Coronary artery (tissue), 2 donors: ENCODE data around the gene TMC4.

Experiments used
- DNase-seq: peaks from one replicate; pipeline ENCODE4 v3.0.0-alpha.2; 2017; ENCODE audit warnings: low spot score
- H3K27ac ChIP-seq, 2 donors: fragments of 200-600 bp; sonication (generic); one replicate each; pipeline ENCODE4 v1.5.1; 2016 to 2019
- H3K4me3 ChIP-seq: fragments of 200-600 bp; sonication (generic); 2 replicates; pipeline ENCODE4 v1.5.1; 2016; ENCODE audit warnings: mild to moderate bottlenecking, moderate library complexity
- TF ChIP-seq, protein P1 (sequence below): fragments of 200-600 bp; sonication (generic); IDR thresholded peaks from one replicate; pipeline ENCODE4 v1.5.1; 2019; ENCODE audit warnings: antibody characterized with exemption

TMC4 gene

DNA sequence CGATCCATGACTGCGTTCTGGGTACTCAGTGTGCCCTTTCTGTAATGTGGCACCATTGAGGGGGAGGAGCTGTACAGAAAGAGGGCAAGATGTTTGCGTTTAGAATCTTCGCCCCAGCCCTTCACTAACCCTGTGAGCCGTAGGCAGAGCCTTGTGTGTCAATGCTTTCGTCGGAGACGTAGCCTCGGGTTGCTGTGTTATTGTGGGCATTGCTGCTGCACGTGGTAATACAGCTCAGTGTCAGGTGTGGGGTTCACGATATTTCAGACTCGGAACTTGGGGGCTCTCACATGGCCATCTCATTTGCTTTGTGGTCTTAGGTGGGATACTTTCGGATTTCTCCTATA, 33.8 kb upstream of the TMC4 start:
- peak overlapping the region in 1 of 2 donors; percentile 78 for H3K27ac ChIP-seq
- TF ChIP-seq, protein P1, sequence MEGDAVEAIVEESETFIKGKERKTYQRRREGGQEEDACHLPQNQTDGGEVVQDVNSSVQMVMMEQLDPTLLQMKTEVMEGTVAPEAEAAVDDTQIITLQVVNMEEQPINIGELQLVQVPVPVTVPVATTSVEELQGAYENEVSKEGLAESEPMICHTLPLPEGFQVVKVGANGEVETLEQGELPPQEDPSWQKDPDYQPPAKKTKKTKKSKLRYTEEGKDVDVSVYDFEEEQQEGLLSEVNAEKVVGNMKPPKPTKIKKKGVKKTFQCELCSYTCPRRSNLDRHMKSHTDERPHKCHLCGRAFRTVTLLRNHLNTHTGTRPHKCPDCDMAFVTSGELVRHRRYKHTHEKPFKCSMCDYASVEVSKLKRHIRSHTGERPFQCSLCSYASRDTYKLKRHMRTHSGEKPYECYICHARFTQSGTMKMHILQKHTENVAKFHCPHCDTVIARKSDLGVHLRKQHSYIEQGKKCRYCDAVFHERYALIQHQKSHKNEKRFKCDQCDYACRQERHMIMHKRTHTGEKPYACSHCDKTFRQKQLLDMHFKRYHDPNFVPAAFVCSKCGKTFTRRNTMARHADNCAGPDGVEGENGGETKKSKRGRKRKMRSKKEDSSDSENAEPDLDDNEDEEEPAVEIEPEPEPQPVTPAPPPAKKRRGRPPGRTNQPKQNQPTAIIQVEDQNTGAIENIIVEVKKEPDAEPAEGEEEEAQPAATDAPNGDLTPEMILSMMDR, result no peak
- no peak for DNase-seq
- H3K4me3 ChIP-seq, result no peak overlapping the region

DNA sequence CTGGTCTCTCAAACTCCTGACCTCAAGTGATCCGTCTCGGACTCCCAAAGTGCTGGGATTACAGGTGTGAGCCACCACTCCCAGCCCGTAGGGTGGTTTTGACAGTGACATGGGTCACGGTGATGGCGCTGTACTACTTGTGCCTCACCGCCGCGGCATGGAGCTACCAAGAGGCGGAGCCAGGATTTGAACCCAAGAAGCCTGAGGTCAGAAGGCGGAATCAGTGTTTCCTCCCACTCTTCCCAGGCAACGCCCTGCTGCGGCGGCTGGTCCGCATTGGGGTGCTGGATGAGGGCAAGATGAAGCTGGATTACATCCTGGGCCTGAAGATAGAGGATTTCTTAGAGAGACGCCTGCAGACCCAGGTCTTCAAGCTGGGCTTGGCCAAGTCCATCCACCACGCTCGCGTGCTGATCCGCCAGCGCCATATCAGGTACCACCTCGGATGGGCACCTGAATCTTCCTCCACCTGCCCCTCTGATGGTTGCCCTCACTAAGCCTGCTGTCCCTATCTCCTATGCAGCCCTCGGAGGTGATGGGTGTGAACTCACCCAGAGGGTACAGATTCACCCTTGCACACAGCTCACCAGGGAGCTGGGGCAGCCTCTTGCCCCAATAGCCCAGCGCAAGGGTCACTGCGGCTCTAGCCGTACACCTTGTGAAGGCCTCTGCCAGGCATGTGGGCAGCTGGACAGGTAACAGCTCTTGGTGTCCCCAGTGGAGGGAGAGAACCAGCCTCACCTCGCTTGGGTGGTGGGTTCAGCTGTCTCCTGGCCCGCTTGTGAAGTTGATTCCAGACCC, 33.3 kb upstream of the TMC4 start:
- TF ChIP-seq, protein P1, result no peak
- Histone ChIP-seq H3K27ac (peak overlapping the region in 1 of 2 donors; percentile 78), H3K4me3 (no peak overlapping the region)
- no peak for DNase-seq

DNA sequence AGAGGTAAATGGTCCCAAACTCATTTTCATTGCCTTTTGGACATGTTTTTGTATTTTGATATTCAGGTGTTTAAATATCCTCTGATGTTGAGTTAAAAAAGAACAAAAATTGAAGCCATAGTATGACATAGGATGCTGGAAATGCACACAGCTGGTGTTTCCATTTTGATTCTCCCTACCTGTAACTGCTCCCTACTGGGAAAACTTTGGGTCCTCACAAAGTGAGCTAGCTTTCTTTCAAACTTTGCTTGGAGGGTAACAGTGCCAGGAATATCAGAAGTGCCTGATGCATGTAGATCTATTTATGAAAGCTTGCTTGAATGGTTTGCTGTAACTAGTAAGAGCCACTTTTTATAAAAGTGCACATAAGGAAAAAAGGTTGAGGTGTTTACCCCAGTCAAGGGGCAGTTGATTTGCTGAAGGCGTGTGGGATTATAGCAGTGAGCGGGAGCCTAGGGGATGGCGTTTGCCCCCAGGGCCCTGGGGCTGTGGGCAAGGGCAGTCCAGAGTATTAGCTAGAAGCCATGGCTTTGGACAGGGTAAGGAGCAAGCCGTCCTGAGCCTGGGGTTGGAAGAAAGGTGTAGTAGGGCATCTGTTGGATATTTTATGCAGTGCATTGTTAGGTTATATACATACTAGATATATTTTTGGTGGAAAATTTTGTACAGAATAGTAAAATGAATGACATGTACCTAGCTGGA, 32.0 kb upstream of the TMC4 start:
- Histone ChIP-seq H3K4me3 (peak overlapping the region; percentile 2), H3K27ac (no peak overlapping the region)
- no peak for DNase-seq
- TF ChIP-seq, protein P1, result no peak

DNA sequence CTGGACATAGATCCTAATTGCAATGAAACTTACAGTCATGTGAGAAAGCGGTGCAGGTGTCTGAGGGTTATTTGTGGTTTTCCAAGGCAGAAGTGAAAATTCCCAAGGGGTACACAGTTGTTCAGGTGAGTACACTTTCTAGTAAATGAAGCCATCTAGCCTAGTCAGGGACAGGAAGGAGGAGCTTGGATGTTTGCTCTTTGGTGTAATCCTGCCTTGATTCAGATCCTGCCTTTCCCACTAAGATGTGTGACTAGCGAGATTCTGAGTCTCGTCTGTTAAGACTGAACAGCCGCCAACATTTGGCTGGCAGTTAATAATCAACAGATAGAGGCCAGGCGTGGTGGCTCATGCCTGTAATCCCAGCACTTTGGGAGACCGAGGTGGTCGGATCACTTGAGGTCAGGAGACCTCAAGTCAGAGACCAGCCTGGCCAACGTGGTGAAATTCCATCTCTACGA, 30.2 kb upstream of the TMC4 start:
- H3K27ac ChIP-seq, result no peak overlapping the region
- peak overlapping the region; percentile 80 for H3K4me3 ChIP-seq
- DNase-seq, result no peak

DNA sequence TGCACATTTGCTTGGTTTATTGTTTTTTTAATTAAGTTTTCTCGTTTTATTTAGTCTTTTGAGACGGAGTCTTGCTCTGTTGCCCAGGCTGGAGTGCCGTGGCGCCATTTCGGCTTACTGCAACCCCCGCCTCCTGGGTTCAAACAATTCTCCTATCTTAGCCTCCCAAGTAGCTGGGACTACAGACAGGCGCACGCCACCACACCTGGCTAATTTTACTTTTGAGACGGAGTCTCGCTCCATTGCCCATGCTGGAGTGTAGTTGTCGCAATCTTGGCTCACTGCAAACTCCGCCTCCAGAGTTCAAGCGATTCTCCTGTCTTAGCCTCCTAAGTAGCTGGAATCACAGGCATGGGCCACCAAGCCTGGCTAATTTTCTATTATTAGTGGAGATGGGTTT, 29.0 kb upstream of the TMC4 start:
- DNase-seq, result no peak
- no peak overlapping the region for H3K27ac ChIP-seq
- H3K4me3 ChIP-seq, result peak overlapping the region; percentile 80
- TF ChIP-seq, protein P1, result no peak

More for the DNA sequence above, 30.2 kb upstream of the TMC4 start:
- TF ChIP-seq, protein P1, result no peak

DNA sequence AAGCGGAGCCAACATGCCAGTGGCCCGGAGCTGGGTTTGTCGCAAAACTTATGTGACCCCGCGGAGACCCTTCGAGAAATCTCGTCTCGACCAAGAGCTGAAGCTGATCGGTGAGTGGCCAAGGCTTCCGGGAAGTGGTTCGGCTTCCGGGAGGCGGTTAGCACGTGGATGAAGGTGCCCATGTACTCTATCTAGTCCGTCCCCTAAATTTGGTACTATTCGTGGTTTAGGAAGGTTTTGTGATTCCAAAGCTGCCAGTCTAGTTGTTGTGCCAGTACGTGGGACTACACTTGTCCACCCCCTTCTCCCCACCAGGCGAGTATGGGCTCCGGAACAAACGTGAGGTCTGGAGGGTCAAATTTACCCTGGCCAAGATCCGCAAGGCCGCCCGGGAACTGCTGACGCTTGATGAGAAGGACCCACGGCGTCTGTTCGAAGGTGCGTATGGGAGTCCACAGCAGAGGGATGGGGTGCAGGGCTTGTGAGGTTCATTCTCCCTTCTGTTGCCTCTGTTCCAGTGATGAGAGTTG, 28.3 kb upstream of the TMC4 start:
- peak overlapping the region; percentile 80 for H3K4me3 ChIP-seq
- no peak for DNase-seq
- TF ChIP-seq, protein P1, result no peak
- peak overlapping the region; percentile 88 to 93 for H3K27ac ChIP-seq
